Stimulated activated CD4-positive, alpha-beta T cell treated with anti-CD3 and anti-CD28 coated beads, Interleukin-1b, Interleukin-23, amount 100 ng/mL, for 48 hours (primary cell): ENCODE data around the gene PRPF6.
A peak's percentile ranks its signal among the peaks of the same experiment; 100 is the strongest.
"Not testable (repeated sequence)": the region's sequence is repeated elsewhere in the genome, so short reads cannot be mapped to it uniquely, and the experiment has no call there.

Experiments
- DNase-seq: peaks from one replicate; pipeline ENCODE4 v3.0.0-alpha.2; 2020

The PRPF6 gene

GRCh38 chr20:63962426-63963347 is 18.2 kb upstream of the PRPF6 start:
- DNase-seq = no peak

- DNase-seq = no peak
Measured at GRCh38 chr20:63963348-63963741, 17.6 kb upstream of the PRPF6 start.

GRCh38 chr20:63963784-63964301 is 17.1 kb upstream of the PRPF6 start:
- DNase-seq = no peak

- DNase-seq = peak; percentile 1
Measured at GRCh38 chr20:63964412-63964811, 16.5 kb upstream of the PRPF6 start.

GRCh38 chr20:63966172-63966943 is 14.6 kb upstream of the PRPF6 start:
- no peak for DNase-seq

GRCh38 chr20:63966944-63967322 is 14.0 kb upstream of the PRPF6 start:
- no peak for DNase-seq

GRCh38 chr20:63967330-63968135 is 13.4 kb upstream of the PRPF6 start:
- DNase-seq = no peak

- DNase-seq = no peak
Measured at GRCh38 chr20:63968136-63968927, 12.6 kb upstream of the PRPF6 start.

GRCh38 chr20:63968928-63969760 is 11.8 kb upstream of the PRPF6 start:
- no peak for DNase-seq

GRCh38 chr20:63969838-63970713 is 10.9 kb upstream of the PRPF6 start, which contains the start of gene ZNF512B:
ZNF512B (minus strand) TSS chr20:63969930; CDS start chr20:63967950, 1,980 bp downstream.
- DNase-seq = peak; percentile 49

GRCh38 chr20:63970714-63971431 is 10.1 kb upstream of the PRPF6 start:
- no peak for DNase-seq

- not testable (repeated sequence) for DNase-seq
Measured at GRCh38 chr20:63971960-63972311, 9.0 kb upstream of the PRPF6 start.

GRCh38 chr20:63972312-63973159 is 8.4 kb upstream of the PRPF6 start:
- DNase-seq = no peak

- no peak for DNase-seq
Measured at GRCh38 chr20:63973160-63973479, 7.8 kb upstream of the PRPF6 start.

GRCh38 chr20:63973636-63974401 is 7.1 kb upstream of the PRPF6 start:
- peak; percentile 70 for DNase-seq

- DNase-seq = no peak
Measured at GRCh38 chr20:63974402-63975200, 6.3 kb upstream of the PRPF6 start.

GRCh38 chr20:63976511-63976910 is 4.4 kb upstream of the PRPF6 start:
- DNase-seq = not testable (repeated sequence)
